ENCODE results near the gene EGFR.

DNA sequence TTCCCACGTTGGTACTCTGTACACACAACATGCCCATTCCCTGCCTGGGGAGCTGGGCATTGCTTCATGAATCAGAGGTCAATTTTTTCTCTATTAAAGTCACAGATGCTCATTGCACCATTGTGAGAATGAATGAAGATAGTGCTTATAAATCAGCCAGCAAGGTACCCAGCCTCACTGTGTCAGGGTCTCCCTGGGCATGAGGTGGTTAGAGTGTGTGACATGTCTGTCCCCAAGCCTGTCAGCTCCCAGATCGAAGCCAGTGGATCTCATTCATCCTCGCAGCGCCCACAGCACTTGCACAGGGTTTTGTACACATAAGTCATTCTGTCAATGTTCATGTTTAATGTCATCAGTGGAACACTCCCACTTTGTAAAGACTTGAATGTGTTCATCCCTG, 126.8 kb downstream of the EGFR start:
- TF ChIP-seq, protein P1, sequence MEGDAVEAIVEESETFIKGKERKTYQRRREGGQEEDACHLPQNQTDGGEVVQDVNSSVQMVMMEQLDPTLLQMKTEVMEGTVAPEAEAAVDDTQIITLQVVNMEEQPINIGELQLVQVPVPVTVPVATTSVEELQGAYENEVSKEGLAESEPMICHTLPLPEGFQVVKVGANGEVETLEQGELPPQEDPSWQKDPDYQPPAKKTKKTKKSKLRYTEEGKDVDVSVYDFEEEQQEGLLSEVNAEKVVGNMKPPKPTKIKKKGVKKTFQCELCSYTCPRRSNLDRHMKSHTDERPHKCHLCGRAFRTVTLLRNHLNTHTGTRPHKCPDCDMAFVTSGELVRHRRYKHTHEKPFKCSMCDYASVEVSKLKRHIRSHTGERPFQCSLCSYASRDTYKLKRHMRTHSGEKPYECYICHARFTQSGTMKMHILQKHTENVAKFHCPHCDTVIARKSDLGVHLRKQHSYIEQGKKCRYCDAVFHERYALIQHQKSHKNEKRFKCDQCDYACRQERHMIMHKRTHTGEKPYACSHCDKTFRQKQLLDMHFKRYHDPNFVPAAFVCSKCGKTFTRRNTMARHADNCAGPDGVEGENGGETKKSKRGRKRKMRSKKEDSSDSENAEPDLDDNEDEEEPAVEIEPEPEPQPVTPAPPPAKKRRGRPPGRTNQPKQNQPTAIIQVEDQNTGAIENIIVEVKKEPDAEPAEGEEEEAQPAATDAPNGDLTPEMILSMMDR (conservative IDR thresholded peaks at IDR 0.05 in 1 of 2, IDR thresholded peaks at IDR 0.05 in 1 of 2; ENCODE audit: extremely low read depth in 1 of 2, insufficient read depth in 1 of 2, low read depth in 1 of 2, low read length in 2 of 2), result no peak
- TF ChIP-seq EZH2 (IDR thresholded peaks at IDR 0.05; ENCODE audit: borderline replicate concordance, low read length), result no peak

All from mammary epithelial cell (primary cell).